ENCODE measurements around the gene RIMBP2. TPM values are rescaled to one million over a fixed set of nuclear protein-coding genes. Genes with fewer than 3 reads are reported as not detected.

The RIMBP2 gene
- total RNA-seq, 1 donor from 2014 or later = 2.3 TPM

DNA sequence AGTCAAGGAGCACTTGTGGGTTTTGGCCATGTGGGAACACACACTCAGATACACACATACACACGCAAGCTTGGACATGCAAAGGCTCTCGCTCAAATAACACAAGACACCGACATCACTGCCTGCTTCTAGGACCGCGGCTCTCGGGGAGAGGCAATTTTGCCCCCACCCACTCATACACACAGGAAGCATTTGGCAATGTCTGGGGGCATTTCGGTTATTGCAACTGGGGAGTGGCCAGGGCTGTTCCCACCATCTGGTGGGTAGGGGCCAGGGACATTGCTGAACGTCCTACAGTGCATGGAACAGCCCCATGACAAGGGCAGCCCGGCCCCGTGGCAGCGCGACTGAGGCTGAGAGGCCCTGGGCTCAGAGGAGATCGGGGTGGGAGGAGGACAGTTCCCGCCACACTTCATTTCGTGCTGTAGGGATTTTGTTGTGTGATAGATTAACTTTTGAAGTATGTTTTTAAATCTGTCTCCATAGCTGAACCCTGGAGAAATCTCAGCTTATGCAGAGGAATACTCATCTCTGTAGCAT is 35.6 kb downstream of the RIMBP2 start:
- no peak for ATAC-seq

GRCh38 chr12:130677957-130678558 is 38.0 kb downstream of the RIMBP2 start:
- ATAC-seq = peak; percentile 62

DNA sequence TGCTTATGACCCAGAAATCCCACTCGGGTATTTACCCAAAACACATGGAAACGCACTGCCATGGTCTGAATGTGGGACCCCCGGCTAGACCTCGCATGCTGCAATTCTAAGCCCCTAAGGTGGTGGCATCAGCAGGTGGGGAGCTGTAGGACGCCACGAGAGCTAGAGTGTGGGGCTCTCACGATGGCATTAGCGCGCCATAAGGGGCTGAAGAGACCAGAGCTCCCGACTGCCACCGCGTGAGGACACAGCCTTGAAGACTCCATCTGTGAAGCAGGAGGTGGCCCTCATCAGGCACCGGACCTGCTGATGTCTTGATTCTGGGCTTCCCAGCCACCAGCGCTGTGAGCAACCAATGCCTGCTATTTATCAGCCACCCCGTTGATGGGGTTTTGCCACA is 40.3 kb downstream of the RIMBP2 start:
- ATAC-seq = no peak

GRCh38 chr12:130675121-130675520 is 41.0 kb downstream of the RIMBP2 start:
- no peak for ATAC-seq

DNA sequence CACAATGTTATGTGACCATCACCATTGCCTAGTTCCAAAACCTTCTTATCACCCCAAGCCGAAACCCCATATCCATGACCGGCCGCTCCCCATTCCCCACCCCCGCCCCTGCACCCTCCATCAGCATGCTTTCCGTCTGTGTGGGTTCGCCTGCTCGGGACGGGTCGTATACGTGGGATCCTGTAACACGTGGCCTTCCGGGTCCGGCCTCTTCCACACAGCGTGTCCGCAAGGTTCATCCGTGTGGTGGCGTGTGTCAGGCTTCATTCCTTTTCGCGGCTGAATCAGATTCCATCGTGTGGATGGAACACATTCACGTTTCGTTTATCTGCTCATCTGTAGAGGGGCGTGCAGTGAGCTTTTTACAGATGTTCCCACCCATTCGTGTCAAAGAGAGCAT is 41.4 kb downstream of the RIMBP2 start:
- ATAC-seq = no peak

GRCh38 chr12:130673036-130673705 is 42.9 kb downstream of the RIMBP2 start:
- ATAC-seq = no peak

DNA sequence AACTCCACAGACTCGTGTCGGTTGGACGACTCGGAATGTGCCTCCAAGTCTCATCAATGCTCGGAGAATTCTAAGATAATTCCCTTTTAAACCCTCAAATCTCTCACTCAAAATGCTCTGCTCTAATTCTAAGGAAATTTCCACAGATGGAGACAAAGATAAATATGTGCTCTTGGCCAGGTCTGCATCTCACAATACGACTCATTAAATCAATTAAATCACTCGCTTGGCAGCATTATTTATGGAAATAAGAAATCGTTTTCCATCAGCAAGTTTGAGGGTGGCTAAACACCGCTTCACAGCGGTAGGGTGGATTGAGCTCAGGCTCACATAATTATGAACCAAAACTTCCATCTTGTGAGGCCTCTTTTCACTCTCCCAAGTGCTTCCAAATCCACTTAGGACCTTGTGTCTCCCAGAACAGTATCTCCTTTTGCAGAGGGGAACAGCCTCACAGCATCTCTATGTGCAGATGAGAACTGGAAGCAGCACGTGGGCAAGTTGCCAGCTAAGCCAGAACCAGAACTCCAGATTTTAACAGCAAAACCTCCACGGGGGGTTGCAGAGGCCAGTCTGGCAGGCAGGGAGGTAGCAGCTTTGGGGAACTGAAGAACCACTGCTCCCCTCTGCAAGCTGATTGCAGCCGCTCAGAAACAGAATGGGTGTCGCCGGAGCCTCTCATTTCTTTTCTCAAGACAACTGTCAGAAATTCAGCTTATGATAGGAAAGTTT is 43.8 kb downstream of the RIMBP2 start:
- no peak for ATAC-seq

- ATAC-seq = no peak
Observed at GRCh38 chr12:130671556-130671955, 44.5 kb downstream of the RIMBP2 start.

DNA sequence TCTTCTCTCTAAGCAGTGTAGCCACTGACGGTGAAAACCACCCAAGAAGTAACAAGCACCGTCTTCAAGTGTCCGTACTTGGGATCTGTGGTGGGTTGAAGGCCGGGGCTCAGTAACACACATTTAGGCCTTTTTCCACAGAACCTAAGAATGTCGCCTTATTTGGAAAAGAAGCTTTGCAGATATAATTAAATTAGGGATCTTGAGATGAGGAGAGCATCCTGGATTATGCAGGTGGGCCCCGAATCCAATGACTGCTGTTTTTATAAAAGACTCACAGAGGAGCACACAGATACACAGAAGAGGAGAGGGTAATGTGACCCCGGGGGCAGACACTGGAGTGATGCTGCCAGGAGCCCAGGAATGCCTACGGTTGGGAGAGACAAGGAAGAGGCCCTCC is 46.3 kb downstream of the RIMBP2 start:
- no peak for ATAC-seq

DNA sequence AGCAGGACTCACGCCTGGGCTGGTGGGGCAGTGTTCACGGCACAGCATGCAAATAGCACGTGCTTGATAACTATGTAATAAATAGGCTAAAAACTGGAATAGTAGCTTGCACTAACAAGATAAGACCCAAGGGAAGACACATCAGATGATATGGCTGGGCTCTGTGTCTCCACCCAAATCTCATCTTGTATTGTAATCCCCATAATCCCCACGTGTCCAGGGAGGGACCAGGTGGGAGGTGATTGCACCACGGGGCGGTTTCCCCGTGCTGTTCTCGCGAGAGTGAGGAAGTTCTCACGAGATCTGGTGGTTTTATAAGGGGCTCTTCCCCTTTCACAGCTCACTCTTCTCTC is 46.9 kb downstream of the RIMBP2 start:
- ATAC-seq = no peak

GRCh38 chr12:130668286-130669204 is 47.6 kb downstream of the RIMBP2 start:
- ATAC-seq = peak; percentile 93

- ATAC-seq = no peak
Observed at GRCh38 chr12:130667421-130667960, 48.6 kb downstream of the RIMBP2 start.

DNA sequence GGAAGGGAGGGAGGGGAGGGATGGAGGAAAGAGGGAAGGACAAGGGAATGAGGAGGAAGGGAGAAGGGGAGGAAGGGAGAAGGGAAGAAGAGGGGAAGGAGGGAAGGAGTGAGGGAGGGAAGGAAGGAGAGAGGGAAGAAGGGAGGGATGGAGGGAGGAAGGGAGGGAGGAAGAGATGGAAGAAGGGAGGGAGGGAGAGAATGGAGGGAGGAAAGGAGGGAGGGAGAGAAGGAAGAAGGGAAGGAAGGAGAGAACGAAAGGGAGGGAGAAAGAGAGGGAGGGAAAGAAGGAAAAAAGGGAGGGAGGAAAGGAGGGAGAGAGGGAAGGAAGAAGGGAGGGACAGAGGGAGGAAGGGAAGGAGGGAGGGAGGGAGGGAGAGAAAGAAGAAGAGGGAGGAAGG is 49.5 kb downstream of the RIMBP2 start:
- no peak for ATAC-seq

- ATAC-seq = no peak
Observed at GRCh38 chr12:130665753-130666152, 50.3 kb downstream of the RIMBP2 start.

DNA sequence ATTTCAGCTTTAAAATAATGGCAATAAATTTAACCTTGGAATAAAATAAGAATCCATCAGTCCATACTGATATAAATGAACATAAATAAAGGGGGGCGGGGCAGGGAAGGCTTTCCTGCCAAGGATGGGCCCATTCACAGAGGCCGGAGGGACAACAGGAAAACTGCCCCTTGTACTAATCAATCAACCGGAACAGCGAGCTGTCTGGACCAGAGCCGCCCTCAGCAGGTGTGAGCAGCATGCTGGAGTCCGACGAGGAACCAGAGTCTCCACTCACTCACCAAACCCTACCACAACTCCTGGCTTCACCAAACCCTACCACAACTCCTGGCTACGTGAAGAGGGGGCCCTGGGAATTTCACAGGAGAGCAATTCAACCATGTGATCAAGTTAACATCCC is 51.3 kb downstream of the RIMBP2 start:
- no peak for ATAC-seq

GRCh38 chr12:130664252-130664651 is 51.8 kb downstream of the RIMBP2 start:
- no peak for ATAC-seq

- ATAC-seq = no peak
Observed at GRCh38 chr12:130663514-130663913, 52.6 kb downstream of the RIMBP2 start.

DNA sequence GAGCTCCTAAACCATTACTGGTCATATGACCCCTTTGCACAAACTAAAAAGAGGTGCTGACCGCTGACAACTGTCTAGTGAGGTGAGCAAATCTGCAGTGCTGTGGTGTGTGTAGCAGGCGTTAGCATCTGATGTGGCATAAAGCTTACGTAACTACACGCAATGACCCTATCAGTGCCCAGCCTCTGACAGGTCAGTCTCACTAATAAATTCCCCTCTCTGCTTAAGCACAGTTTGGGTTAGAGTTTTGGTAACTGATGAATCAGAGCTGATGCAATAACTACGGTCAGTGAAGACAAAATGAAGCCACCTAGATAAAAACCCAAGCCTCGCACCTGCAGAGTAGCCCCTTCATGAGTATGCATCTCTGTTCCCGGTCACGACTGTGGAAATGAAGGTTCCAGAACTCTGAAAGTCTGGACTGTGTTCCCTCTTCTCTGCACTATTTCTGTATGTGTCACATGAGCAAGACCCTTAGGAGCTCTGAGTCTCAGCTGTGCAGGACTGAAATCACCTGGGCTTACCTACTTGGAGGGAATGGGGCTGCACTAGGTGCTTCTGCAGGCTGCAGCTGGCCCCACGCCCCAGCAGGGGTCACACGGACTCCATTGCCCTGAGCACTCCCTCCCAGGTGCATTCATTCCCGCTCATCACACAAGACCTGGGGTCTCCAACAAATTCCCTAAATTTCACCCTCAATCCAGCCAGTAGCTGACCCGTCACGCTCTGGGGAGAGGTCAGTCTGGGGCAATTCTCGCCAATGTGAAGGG is 54.4 kb downstream of the RIMBP2 start:
- no peak for ATAC-seq

- ATAC-seq = no peak
Observed at GRCh38 chr12:130661059-130661458, 55.0 kb downstream of the RIMBP2 start.

DNA sequence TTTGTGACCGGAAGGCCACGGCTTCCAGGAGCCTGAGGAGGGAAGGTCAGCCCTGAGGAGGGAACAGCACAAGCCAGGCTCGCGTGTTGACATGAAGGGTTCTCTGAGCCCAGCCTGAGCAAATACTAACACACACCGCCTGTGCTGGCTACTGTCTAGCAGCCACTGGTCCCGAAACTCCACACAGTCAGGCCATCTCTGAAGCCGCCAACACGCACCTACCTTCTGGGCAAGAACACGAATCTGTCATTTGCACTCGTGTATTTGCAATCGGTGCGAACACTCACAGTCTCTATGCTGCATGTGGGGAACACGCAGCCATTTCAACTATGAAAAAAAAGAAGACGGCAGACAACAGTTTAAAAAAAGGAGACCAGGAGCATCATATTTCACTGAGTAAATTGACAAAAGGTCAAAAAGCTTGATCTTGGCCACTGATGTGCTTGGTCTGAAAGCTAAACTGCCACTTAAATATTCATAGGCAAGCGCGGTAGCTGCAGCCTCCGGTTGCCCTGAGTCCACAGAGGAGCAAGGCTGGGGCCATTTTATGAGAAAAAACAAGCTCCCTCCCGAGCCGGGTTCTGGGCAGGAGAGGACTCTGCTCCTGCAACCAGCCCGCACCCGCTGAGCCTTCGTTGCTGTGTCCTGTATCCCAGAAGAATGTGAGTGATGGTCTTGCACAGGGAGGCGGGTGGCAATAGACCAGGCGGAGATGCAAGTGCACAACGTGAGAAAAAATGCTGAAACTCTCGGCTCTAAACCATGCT is 57.8 kb downstream of the RIMBP2 start:
- no peak for ATAC-seq

GRCh38 chr12:130656411-130656810 is 59.7 kb downstream of the RIMBP2 start:
- ATAC-seq = no peak

All from esophagus mucosa (tissue), 1 donor.